ENCODE results near the gene XRCC5. TPM values are rescaled to one million over a fixed set of nuclear protein-coding genes. Genes with fewer than 3 reads are reported as not detected.

XRCC5 gene
- total RNA-seq, 1 donor from 2014 or later, result 524 TPM

DNA sequence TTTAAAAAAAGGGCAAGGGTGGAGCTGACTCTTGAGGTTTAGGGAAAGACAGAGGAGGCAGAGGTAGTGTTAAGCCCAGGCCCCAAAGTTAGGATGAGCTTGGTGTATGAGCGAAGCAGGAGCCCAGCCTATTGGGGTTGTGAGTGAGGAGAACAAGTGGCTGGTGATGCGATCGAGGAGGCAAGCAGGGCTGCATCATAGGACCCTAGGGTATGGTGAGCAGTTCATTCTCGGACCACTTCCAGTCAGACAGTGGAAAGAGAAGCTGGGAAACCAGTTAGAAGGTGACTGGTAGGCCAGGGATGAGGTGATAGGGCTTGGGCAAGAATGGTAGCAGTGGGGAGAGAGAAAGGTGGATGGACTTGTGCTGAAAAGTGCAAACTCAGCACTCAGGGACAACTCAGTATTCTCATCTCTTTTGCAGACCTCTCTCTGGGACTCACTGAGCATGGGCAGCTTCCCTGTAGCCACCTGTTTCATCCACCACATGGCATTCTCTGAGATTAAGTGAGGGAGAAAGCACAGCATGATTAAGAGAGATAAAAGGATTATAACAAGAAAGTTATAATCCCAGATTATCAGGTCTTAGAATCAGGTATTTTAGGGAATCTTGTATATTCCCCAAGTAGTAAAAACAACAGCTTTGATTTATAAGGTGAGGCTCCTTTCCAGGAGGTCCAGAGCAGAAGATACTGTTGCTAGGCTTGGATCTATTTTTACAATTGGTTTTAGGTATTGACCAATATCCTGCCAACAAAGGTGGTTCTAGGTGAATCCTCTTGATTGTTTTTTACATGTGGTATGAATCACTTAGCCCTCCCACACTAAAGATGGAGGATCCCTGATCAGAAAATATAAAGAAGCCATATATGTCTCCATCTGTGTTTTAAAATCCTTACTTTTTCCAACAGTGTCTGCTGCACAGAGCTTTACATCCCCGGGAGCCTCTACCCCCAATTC is 38.3 kb downstream of the XRCC5 start:
- Mint-ChIP-seq H3K27me3 (ENCODE audit: low read depth) (no peaks in the 10 kb centered on the region), H3K36me3 (ENCODE audit: low read depth) (peaks cover 9% of the 10 kb centered on the region), H3K4me1 (peaks cover 3% of the 10 kb centered on the region), H3K9me3 (no peaks in the 10 kb centered on the region), H3K4me3 (no peak overlapping the region), H3K27ac (ENCODE audit: unreplicated experiment) (no peak overlapping the region)
- no peak for DNase-seq (ENCODE audit: low read depth, low spot score)
- TF ChIP-seq, protein P1, sequence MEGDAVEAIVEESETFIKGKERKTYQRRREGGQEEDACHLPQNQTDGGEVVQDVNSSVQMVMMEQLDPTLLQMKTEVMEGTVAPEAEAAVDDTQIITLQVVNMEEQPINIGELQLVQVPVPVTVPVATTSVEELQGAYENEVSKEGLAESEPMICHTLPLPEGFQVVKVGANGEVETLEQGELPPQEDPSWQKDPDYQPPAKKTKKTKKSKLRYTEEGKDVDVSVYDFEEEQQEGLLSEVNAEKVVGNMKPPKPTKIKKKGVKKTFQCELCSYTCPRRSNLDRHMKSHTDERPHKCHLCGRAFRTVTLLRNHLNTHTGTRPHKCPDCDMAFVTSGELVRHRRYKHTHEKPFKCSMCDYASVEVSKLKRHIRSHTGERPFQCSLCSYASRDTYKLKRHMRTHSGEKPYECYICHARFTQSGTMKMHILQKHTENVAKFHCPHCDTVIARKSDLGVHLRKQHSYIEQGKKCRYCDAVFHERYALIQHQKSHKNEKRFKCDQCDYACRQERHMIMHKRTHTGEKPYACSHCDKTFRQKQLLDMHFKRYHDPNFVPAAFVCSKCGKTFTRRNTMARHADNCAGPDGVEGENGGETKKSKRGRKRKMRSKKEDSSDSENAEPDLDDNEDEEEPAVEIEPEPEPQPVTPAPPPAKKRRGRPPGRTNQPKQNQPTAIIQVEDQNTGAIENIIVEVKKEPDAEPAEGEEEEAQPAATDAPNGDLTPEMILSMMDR (conservative IDR thresholded peaks at IDR 0.05), result no peak

DNA sequence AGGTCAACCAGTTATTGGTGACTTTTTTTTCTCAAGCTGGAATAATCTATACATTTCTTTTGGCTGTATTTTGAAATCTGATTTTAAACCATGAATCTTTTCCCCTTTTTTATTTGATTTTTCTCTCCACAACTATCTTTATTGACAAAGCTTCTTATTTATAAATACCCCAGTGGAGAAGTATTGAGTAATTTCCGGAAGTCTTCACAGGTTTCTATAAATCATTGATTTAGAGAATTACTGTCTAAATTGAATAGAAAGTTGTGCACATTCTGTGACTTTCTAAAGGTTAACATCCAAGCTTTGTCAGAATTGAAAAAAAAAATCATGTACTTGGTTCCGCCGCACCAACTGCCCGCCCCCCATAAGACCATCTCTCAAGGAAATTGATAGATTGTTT is 39.8 kb downstream of the XRCC5 start:
- TF ChIP-seq, protein P1 (conservative IDR thresholded peaks at IDR 0.05), result no peak
- Mint-ChIP-seq H3K4me3 (no peak overlapping the region), H3K27ac (ENCODE audit: unreplicated experiment) (no peak overlapping the region), H3K27me3 (ENCODE audit: low read depth) (no peaks in the 10 kb centered on the region), H3K9me3 (no peaks in the 10 kb centered on the region), H3K4me1 (peaks cover 3% of the 10 kb centered on the region), H3K36me3 (ENCODE audit: low read depth) (peaks cover 13% of the 10 kb centered on the region)
- DNase-seq (ENCODE audit: low read depth, low spot score), result no peak

- DNase-seq (ENCODE audit: low read depth, low spot score), result no peak
- Mint-ChIP-seq H3K36me3 (ENCODE audit: low read depth) (peaks cover 13% of the 10 kb centered on the region), H3K27me3 (ENCODE audit: low read depth) (no peaks in the 10 kb centered on the region), H3K9me3 (no peaks in the 10 kb centered on the region), H3K4me1 (peaks cover 3% of the 10 kb centered on the region), H3K27ac (ENCODE audit: unreplicated experiment) (no peak overlapping the region), H3K4me3 (no peak overlapping the region)
- TF ChIP-seq, protein P1 (conservative IDR thresholded peaks at IDR 0.05), result no peak
Measured at GRCh38 chr2:216149741-216150140, 40.6 kb downstream of the XRCC5 start.

DNA sequence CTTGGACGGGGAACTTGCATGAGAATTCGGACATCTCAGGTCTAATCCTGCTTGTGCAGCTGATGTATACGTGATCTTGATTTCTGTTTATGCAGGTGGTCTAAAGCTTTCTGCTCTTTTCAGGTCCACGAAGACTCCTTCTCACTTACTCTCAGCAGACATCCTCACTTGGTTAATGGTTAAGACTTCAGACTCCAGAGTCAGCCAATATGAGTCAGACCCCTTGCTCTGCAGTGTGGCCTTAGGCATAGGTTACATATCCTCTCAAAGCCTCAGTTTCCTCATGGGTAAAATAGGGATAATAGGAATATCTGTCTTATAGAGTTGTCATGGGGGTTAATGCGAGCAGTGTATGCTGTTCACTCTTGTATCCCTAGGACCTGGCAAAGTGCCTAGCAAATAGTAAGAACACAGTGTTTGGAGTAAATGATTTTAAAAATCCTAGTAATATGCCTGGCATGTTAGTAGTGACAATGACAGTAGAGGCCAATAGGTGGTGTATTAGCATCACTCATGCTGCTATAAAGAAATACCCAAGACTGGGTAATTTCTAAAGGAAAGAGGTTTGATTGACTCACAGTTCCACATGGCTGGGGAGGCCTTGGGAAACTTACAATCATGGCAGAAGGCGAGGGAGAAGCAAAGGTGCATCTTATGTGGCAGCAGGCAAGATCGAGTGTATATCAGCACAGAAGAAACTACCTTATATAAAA is 42.3 kb downstream of the XRCC5 start:
- no peak for DNase-seq (ENCODE audit: low read depth, low spot score)
- Mint-ChIP-seq H3K36me3 (ENCODE audit: low read depth) (peaks cover 23% of the 10 kb centered on the region), H3K4me3 (no peak overlapping the region), H3K4me1 (peaks cover 3% of the 10 kb centered on the region), H3K27ac (ENCODE audit: unreplicated experiment) (no peak overlapping the region), H3K27me3 (ENCODE audit: low read depth) (no peaks in the 10 kb centered on the region), H3K9me3 (no peaks in the 10 kb centered on the region)
- TF ChIP-seq, protein P1 (conservative IDR thresholded peaks at IDR 0.05), result no peak

- no peaks in the 10 kb centered on the region for H3K27me3 Mint-ChIP-seq (ENCODE audit: low read depth)
- no peak overlapping the region for H3K4me3 Mint-ChIP-seq
- no peak overlapping the region for H3K27ac Mint-ChIP-seq (ENCODE audit: unreplicated experiment)
- peaks cover 24% of the 10 kb centered on the region for H3K36me3 Mint-ChIP-seq (ENCODE audit: low read depth)
- H3K9me3 Mint-ChIP-seq, result no peaks in the 10 kb centered on the region
- no peak for DNase-seq (ENCODE audit: low read depth, low spot score)
- TF ChIP-seq, protein P1 (conservative IDR thresholded peaks at IDR 0.05), result no peak
- peaks cover 11% of the 10 kb centered on the region for H3K4me1 Mint-ChIP-seq
Measured at GRCh38 chr2:216155954-216156353, 46.8 kb downstream of the XRCC5 start.
